IPS-11a (cell line): ENCODE measurements around the gene EPB41L4B.

Experiments used
- H3K4me3 ChIP-seq: one replicate; pipeline ENCODE4 v1.5.1; 2013; ENCODE audit warnings: low read depth, low read length, control low read depth

Gene EPB41L4B

DNA sequence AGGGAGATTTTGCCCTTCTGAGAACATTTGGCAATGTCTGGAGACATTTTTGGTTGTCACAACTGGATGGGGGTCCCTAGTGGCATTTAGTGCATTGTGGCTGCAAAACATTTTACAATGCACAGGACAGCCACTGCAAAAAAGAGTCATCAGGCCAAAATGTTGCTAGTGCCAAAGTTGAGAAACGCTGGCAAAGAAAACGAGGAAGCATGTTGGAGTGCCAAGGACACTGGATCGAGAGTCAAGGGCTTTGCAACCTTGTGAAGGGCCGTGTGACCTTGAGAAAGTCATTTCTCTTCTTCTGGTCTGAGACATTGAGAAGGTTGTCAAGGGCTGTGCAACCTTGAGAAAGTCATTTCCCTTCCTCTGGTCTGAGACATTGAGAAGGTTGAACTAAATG is 108.1 kb downstream of the EPB41L4B start:
- no peak overlapping the region for H3K4me3 ChIP-seq

DNA sequence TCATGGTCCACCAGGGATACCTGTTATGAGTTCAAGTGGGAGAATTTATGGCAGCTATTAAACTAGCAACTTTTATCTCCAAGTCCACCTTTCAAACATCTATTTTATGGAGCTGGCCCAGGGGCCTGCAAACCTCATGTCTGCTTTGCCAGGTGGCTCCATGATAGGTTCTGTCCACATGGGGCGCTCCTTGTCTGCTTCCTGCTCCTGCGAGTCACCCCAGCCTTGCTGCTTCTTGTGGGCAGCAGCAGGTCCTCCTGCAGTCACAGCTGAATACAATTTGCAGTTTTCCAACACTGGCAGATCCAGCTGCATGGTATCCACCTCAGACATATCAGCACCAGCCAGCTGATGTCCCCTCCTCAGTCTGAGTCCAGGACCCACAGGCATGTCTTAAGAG is 114.2 kb downstream of the EPB41L4B start:
- no peak overlapping the region for H3K4me3 ChIP-seq

DNA sequence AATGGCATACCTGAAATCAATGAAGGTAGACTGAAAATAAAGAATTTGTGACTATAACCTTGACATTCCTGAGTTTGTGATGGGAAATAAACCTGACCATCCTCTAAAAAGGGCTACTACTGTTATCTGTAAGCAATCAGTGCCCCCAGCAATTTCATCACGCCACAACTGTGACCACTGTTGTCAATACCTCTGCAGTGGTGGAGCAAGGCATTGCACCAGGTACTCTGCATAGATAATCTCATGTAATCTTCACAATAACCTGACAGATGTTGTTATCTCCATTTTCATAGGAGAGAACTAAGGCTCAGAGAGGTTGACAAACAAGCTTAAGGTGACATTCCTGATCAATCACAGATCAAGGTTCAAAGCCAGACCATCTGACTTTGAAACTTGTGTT is 115.3 kb downstream of the EPB41L4B start:
- H3K4me3 ChIP-seq = no peak overlapping the region

- no peak overlapping the region for H3K4me3 ChIP-seq
These were observed 117.0 kb downstream of the EPB41L4B start for GRCh38 chr9:109203761-109204360.

GRCh38 chr9:109199676-109200075 is 121.2 kb downstream of the EPB41L4B start:
- no peak overlapping the region for H3K4me3 ChIP-seq

- no peak overlapping the region for H3K4me3 ChIP-seq
These were observed 122.0 kb downstream of the EPB41L4B start for GRCh38 chr9:109198736-109199382.

- no peak overlapping the region for H3K4me3 ChIP-seq
These were observed 126.8 kb downstream of the EPB41L4B start for GRCh38 chr9:109193974-109194556.

DNA sequence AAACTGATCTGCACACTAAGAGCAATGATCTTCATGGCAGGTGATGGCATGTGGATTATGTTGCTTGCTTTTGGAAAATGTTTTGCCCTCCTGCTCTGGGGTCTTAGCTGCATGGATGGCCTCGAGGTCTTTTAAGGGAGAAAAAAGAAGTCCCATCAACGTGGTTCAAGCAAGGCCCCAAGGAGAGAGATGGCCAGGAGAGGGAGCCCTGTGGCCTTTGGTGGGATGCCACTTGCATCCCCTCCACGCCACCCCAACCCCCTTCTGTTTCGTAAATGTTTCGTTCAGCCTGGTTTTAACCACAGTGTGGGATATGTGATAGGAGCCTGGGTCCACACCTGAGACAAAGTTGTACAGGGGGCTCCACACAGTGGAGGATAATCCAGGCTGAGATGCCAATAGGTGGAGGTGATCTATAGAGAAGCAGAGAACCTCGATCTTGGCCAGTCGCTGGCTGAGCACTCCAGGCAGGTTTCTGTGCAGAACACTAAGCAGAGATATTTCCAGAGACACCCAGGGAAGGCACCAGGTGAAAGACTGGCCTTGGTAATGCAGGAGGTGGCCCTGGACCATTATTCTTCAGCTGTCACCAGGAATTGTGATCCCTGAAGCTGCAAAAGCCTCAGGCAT is 128.0 kb downstream of the EPB41L4B start:
- no peak overlapping the region for H3K4me3 ChIP-seq

DNA sequence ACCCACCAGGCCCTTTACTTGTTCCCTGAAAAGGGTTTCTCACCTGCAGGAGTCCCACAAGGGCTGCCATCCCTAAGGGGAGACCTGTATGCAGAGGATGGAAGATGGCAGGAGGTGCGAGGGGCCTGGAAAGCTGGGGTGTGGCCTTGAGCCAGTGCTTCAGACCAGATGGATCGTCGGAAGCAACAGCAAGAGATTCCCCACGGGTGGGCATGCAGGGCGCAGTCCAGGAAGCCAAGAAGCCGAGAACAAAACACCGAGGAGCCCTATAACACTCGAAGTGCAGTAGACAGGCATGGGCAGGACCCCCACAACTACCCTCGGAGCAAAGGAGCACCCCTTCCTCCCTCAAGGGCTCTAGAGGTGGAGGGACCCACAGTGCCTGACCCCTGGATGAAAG is 129.1 kb downstream of the EPB41L4B start:
- H3K4me3 ChIP-seq = no peak overlapping the region

DNA sequence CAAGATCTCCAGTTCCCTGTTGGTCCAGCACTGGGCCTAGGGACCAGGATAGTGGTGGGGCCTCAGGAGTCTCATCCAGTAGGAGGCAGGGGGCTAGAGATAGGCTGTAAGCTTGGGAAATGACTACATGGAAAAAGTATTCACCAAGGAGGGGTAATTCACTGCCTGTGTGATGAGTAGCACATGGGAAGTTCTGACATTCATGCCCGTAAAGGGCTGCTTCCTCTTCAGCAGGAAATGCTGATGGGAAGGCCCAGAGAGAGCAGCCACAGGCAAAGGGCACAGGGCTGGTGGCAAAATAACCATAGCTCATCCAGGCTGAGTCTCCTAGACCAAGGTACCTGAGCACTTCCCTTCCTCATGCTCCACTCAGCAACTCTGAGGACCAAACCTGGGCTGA is 130.7 kb downstream of the EPB41L4B start:
- no peak overlapping the region for H3K4me3 ChIP-seq

DNA sequence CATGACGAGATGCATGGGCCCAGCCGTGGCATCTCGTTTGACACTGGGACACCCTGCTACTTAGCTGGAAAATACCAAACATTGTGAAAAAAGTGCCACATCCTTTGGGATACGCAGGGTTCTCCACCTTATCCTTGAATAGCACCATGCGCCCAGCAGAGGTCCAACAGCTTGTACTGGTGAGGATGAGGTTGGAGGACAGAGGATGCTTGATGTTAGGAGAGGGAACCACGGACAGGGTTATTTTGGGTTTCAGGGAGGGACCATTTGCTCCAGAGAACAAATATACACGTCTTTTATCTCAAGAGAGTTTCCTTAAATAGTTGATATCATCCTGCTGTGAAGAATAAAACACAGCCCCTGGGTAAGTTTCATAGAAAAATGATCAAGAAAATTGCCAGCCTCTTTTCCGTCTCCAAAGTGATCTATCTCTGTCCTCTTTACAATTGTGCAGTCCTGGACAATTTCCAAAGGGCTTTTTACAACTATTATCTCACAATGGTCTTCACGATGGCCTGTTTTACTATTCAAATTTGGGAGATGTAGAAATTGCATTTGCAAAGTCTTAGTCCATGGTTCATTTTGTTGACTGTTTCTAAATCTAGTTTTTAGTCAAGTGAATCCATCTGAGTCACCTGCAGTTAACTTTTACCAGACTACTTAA is 133.9 kb downstream of the EPB41L4B start:
- no peak overlapping the region for H3K4me3 ChIP-seq

GRCh38 chr9:109182940-109183798 is 137.7 kb downstream of the EPB41L4B start:
- H3K4me3 ChIP-seq = no peak overlapping the region

- no peak overlapping the region for H3K4me3 ChIP-seq
These were observed 138.3 kb downstream of the EPB41L4B start for GRCh38 chr9:109182550-109182939.

- no peak overlapping the region for H3K4me3 ChIP-seq
These were observed 139.6 kb downstream of the EPB41L4B start for GRCh38 chr9:109181284-109181683.

GRCh38 chr9:109179801-109180523 is 140.9 kb downstream of the EPB41L4B start:
- no peak overlapping the region for H3K4me3 ChIP-seq

DNA sequence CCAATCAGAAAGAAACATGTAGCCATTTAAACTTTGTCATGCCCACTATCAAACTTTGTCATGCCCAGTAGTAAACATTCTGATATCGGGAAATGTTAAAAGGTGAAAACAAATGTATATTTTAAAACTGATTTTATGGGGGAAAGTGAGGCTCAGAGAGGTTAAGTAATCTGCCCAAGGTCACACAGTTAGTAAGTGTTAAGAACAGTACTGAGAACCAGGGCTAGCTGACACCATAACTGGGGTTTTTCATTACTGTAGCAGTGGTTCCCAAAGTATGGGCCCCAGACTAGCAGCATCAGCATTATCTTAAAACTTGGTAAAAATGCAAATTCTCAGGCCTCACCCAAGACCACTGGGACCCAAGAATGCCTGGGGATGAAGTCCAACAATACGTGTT is 143.9 kb downstream of the EPB41L4B start:
- H3K4me3 ChIP-seq = no peak overlapping the region

DNA sequence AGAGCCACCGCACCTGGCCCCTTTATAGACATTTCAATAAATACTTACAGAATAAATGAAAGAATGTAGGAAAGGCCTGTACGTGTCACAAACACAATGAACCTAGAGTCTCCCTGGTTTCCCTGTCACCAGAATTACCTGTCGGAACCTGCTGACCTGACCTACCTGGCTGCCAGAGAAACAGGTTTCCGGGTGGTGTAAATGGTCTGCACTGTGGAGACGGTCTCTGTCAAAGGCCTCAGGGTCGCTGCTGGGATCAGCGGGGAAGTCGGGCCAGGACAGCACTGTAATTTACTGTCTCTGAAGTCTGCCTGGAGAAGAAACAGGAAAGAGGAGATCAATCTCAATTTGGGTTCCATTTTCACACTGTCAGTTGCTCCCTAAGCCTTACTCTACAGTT is 144.5 kb downstream of the EPB41L4B start:
- H3K4me3 ChIP-seq = no peak overlapping the region

- no peak overlapping the region for H3K4me3 ChIP-seq
These were observed 147.9 kb downstream of the EPB41L4B start for GRCh38 chr9:109172935-109173334.

- no peak overlapping the region for H3K4me3 ChIP-seq
These were observed 148.9 kb downstream of the EPB41L4B start for GRCh38 chr9:109171926-109172325.

DNA sequence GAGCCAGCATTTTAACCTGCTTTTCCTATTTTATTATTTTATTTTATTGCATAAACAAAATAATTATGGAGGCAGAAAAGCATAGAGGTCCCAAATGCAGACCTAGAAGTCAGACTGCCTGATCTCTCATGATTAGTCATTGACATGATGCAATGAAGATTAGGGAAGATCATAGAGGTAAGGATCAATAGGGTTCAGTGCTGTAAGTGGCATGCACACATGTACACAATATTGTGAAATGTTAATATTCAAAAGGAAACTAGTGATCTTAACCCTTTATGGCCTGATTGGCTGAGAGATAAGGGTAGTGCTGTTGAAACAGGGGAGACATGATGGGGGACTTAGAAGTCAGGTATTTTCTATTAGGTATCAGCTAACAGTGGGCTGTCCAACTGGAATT is 152.7 kb downstream of the EPB41L4B start:
- no peak overlapping the region for H3K4me3 ChIP-seq
